Gastroesophageal sphincter (tissue), 3 donors: ENCODE data around the gene SDS.

Source experiments
- CTCF ChIP-seq, 4 experiments: fragments of 200-600 bp in 2 of 4; fragments of 450-650 bp in 2 of 4; sonication (generic) in 1 of 4; IDR thresholded peaks; one replicate each; pipeline ENCODE4 v1.5.1; 2017 to 2019; ENCODE audit warnings: antibody characterized with exemption in 4 of 4, mild to moderate bottlenecking in 2 of 4, moderate library complexity in 2 of 4
- POLR2A ChIP-seq, 2 donors: fragments of 450-650 bp; IDR thresholded peaks; one replicate each; pipeline ENCODE4 v1.6.1; 2017; ENCODE audit warnings: antibody characterized with exemption in 2 of 2, mild to moderate bottlenecking in 2 of 2, moderate library complexity in 1 of 2

- no peak for TF ChIP-seq CTCF (IDR thresholded peaks at IDR 0.05)
- no peak for TF ChIP-seq POLR2A (IDR thresholded peaks at IDR 0.05)
Observed at GRCh38 chr12:113345318-113345717, 58.4 kb downstream of the SDS start.
